Peyer's patch (tissue), 4 donors: ENCODE measurements around the gene MREG. TPM values are rescaled to one million over a fixed set of nuclear protein-coding genes. Genes with fewer than 3 reads are reported as not detected.
"Not testable (repeated sequence)": the region's sequence is repeated elsewhere in the genome, so short reads cannot be mapped to it uniquely, and the experiment has no call there.

Experiments used
- DNase-seq, 3 donors: peaks; one replicate each; pipeline ENCODE4 v3.0.0-alpha.2; 2017 to 2019
- H3K27ac ChIP-seq, 4 donors: fragments of 200-600 bp; sonication (generic); one replicate each; pipeline ENCODE4 v1.5.1; 2016 to 2019
- H3K27me3 ChIP-seq, 2 donors: fragments of 200-600 bp; sonication (generic); one replicate each; pipeline ENCODE4 v1.5.1; 2019
- H3K36me3 ChIP-seq, 3 donors: fragments of 200-600 bp; sonication (generic); one replicate each; pipeline ENCODE4 v1.5.1; 2016 to 2019
- H3K4me1 ChIP-seq, 4 donors: fragments of 200-600 bp; sonication (generic); one replicate each; pipeline ENCODE4 v1.5.1; 2016 to 2019
- H3K4me3 ChIP-seq, 4 donors: fragments of 200-600 bp; sonication (generic); 1 replicate in 3 of 4; 2 replicates in 1 of 4; pipeline ENCODE4 v1.5.1; 2016 to 2019; ENCODE audit warnings: mild to moderate bottlenecking in 1 of 4
- H3K9me3 ChIP-seq, 4 donors: fragments of 200-600 bp; sonication (generic); one replicate each; pipeline ENCODE4 v1.5.1; 2016 to 2019; ENCODE audit warnings: mild to moderate bottlenecking in 1 of 4
- CTCF ChIP-seq, 6 experiments: fragments of 450-650 bp in 4 of 6; fragments of 200-600 bp in 2 of 6; sonication (generic) in 1 of 6; IDR thresholded peaks; one replicate each; pipeline ENCODE4 v1.5.1; 2017 to 2019; ENCODE audit warnings: antibody characterized with exemption in 6 of 6, mild to moderate bottlenecking in 3 of 6, moderate library complexity in 1 of 6
- POLR2A ChIP-seq, 2 donors: fragments of 450-650 bp; IDR thresholded peaks; one replicate each; pipeline ENCODE4 v1.5.1; 2017; ENCODE audit warnings: antibody characterized with exemption in 2 of 2, mild to moderate bottlenecking in 2 of 2, moderate library complexity in 2 of 2
- total RNA-seq, 4 donors: library from RNA; depleted of rRNA; stranded (reverse); fragments of >200 nt; gene quantifications; one replicate each; pipeline ENCODE4 v1.1.0, GENCODE V29; 2016

Gene MREG
- total RNA-seq, 4 donors from 2014 or later, result 6.2 to 10.7 (median 7.2) TPM

GRCh38 chr2:215965532-215966165 lies 47.7 kb downstream of the MREG start:
- H3K27ac ChIP-seq, result no peak overlapping the region
- no peak for DNase-seq
- no peak for TF ChIP-seq POLR2A (IDR thresholded peaks at IDR 0.05)
- no peak for TF ChIP-seq CTCF (IDR thresholded peaks at IDR 0.05)
- H3K27me3 ChIP-seq, result no peaks in the 10 kb centered on the region
- H3K9me3 ChIP-seq, result no peaks in the 10 kb centered on the region
- H3K4me3 ChIP-seq, result no peak overlapping the region
- no peaks in the 10 kb centered on the region for H3K4me1 ChIP-seq
- no peaks in the 10 kb centered on the region for H3K36me3 ChIP-seq

GRCh38 chr2:215961981-215962380 lies 51.4 kb downstream of the MREG start:
- Histone ChIP-seq H3K27me3 (no peaks in the 10 kb centered on the region), H3K9me3 (no peaks in the 10 kb centered on the region), H3K4me3 (no peak overlapping the region), H3K36me3 (no peaks in the 10 kb centered on the region), H3K27ac (no peak overlapping the region), H3K4me1 (no peaks in the 10 kb centered on the region)
- no peak for DNase-seq
- TF ChIP-seq POLR2A (IDR thresholded peaks at IDR 0.05), result no peak
- no peak for TF ChIP-seq CTCF (IDR thresholded peaks at IDR 0.05)

GRCh38 chr2:215958257-215958656 lies 55.1 kb downstream of the MREG start:
- Histone ChIP-seq H3K4me3 (no peak overlapping the region), H3K27ac (no peak overlapping the region), H3K27me3 (no peaks in the 10 kb centered on the region), H3K36me3 (no peaks in the 10 kb centered on the region), H3K9me3 (no peaks in the 10 kb centered on the region), H3K4me1 (no peaks in the 10 kb centered on the region)
- DNase-seq, result no peak
- TF ChIP-seq CTCF (IDR thresholded peaks at IDR 0.05) (no peak), POLR2A (IDR thresholded peaks at IDR 0.05) (no peak)

- not testable (repeated sequence) for H3K27me3 ChIP-seq, H3K4me3 ChIP-seq, H3K9me3 ChIP-seq, H3K27ac ChIP-seq, H3K4me1 ChIP-seq, H3K36me3 ChIP-seq, DNase-seq
Measured at GRCh38 chr2:215957354-215958122, 55.8 kb downstream of the MREG start.

DNA sequence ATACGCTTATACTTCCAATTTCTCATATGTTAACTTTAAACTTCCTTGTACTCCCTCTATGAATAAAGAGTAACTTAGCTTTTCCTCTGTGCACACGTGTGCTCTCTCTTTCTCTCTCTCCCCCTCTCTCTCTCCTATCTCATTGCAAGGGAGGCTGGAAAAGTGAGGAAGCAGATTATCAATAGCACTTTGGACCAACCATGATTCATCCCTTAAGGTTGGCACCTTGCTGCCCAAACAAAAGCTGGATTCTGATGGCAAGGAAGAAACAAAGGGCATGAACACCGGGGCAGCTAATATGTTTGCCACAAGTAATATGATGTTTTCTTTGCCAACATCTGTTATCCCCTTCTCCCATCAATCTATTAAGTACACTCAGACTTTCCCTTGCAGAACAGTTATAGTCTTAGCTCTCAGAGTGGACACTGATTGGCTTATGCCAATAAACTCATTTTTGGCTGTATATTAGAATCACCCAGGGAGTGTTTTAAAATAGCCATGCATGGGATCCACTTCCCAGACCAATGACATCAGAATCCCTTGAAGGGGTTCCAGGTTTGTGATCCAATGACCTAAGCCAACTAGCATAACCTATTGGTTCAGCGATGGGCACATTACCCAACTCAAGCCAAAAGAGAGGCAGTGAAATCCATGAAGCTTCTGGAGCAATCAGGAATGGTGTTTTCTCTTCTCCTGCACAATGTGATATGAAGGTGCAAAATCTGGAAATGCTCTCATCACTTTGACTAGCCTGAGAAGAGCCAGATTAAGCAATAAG lies 60.3 kb downstream of the MREG start:
- Histone ChIP-seq H3K27me3 (no peaks in the 10 kb centered on the region), H3K9me3 (no peaks in the 10 kb centered on the region), H3K4me3 (no peak overlapping the region), H3K27ac (no peak overlapping the region), H3K36me3 (no peaks in the 10 kb centered on the region), H3K4me1 (no peaks in the 10 kb centered on the region)
- peak in 1 of 3 donors; percentile 53 for DNase-seq
- TF ChIP-seq CTCF (IDR thresholded peaks at IDR 0.05), result peak in 1 of 6 experiments; percentile 10
- no peak for TF ChIP-seq POLR2A (IDR thresholded peaks at IDR 0.05)

DNA sequence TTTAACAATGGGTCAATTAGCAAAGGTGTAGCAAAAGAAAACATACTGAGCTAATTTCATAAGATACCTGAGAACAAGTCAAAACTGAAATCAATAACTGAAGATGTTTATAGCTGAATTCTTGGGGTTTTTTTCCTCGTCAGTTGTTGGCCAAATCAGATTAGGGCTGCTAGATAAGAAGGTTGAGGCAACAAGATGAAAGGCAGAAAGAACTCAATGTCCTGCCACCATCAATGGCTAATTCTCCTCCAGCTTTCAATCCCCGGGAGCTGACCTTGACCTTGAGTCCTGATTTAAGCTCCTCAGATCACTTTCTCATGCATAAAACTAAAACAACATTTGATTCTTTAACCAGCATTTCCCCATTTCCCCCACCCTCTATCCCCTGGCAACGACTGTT lies 61.8 kb downstream of the MREG start:
- no peaks in the 10 kb centered on the region for H3K9me3 ChIP-seq
- H3K4me1 ChIP-seq, result no peaks in the 10 kb centered on the region
- H3K4me3 ChIP-seq, result no peak overlapping the region
- H3K27me3 ChIP-seq, result no peaks in the 10 kb centered on the region
- TF ChIP-seq POLR2A (IDR thresholded peaks at IDR 0.05) (no peak), CTCF (IDR thresholded peaks at IDR 0.05) (no peak)
- no peak for DNase-seq
- no peaks in the 10 kb centered on the region for H3K36me3 ChIP-seq
- no peak overlapping the region for H3K27ac ChIP-seq
